Parathyroid adenoma (tissue), 2 donors: ENCODE measurements around the gene DLX2.

Source experiments
- H2AFZ ChIP-seq: fragments of 300-600 bp; sonication (generic); one replicate; pipeline ENCODE4 v1.7.0; 2017; ENCODE audit warnings: antibody characterized with exemption, mild to moderate bottlenecking
- H3K27ac ChIP-seq: fragments of 300-600 bp; sonication (generic); one replicate; pipeline ENCODE4 v1.7.0; 2017
- H3K27me3 ChIP-seq: fragments of 300-600 bp; sonication (generic); one replicate; pipeline ENCODE4 v1.7.0; 2017; ENCODE audit warnings: low read length; ENCODE audit not compliant: control insufficient read depth, insufficient read depth
- H3K36me3 ChIP-seq: fragments of 300-600 bp; sonication (generic); one replicate; pipeline ENCODE4 v1.7.0; 2017; ENCODE audit warnings: low read length; ENCODE audit not compliant: control insufficient read depth, insufficient read depth
- H3K4me1 ChIP-seq: fragments of 300-600 bp; sonication (generic); one replicate; pipeline ENCODE4 v1.7.0; 2017; ENCODE audit warnings: control low read depth
- H3K4me2 ChIP-seq: fragments of 300-600 bp; sonication (generic); one replicate; pipeline ENCODE4 v1.7.0; 2017; ENCODE audit warnings: low read length
- H3K4me3 ChIP-seq: fragments of 300-600 bp; sonication (generic); one replicate; pipeline ENCODE4 v1.7.0; 2017; ENCODE audit warnings: low read depth, low read length
- H3K79me2 ChIP-seq: fragments of 300-600 bp; sonication (generic); one replicate; pipeline ENCODE4 v1.7.0; 2017; ENCODE audit warnings: control low read depth
- H3K9ac ChIP-seq: fragments of 300-600 bp; sonication (generic); one replicate; pipeline ENCODE4 v1.7.0; 2017; ENCODE audit warnings: mild to moderate bottlenecking
- H3K9me3 ChIP-seq: fragments of 300-600 bp; sonication (generic); one replicate; pipeline ENCODE4 v1.7.0; 2017; ENCODE audit warnings: low read length; ENCODE audit not compliant: control insufficient read depth
- TF ChIP-seq, protein P1 (sequence below): fragments of 300-600 bp; sonication (generic); IDR thresholded peaks from one replicate; pipeline ENCODE4 v1.7.0; 2017; ENCODE audit warnings: antibody characterized with exemption, mild to moderate bottlenecking
- donor health status: primary hyperparathyroidism.

DLX2 gene

DNA sequence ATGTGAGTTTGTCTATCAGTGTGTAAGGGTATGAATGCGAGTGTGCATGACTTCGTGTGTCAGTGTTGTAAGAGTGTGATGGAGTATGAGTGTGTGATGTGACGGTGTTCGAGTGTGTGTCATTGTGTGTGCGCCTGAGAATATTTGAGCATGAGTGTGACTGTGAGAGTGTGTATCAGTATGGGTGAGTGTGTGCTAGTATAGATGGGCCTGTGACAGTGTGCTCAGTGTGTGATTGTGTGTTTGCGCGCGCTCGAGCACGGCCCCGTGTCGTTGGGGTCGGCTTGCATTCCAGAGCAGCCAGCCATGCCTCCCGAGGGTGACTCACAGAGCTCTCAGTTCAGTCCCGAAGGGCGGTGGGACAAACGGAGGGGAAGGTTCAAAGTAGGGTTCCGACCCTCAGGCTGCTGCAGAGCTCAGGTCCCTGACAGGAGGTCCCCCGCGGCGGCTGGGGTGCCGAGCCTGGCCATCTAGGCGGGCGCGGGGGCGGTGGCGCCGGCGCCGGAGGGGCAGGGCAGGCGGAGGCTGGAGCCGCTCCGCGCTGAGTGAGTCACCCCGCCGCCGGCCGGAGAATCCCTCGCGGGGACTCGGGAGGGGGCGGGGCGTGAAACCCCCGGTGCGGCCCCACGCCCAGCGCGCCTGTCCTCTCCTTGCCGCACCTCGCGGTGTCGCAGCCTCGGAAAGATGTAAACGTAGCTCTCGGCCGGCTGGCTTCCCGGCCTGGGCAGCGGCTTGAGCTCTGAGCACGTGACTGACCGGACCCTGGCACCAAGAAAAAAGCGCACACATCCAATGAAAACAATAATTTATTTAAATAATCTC is 3.8 kb downstream of the DLX2 start:
- H3K4me3 ChIP-seq, result no peak overlapping the region
- no peaks in the 10 kb centered on the region for H3K9me3 ChIP-seq
- peak overlapping the region; percentile 25 for H3K4me2 ChIP-seq
- no peaks in the 10 kb centered on the region for H3K79me2 ChIP-seq
- TF ChIP-seq, protein P1, sequence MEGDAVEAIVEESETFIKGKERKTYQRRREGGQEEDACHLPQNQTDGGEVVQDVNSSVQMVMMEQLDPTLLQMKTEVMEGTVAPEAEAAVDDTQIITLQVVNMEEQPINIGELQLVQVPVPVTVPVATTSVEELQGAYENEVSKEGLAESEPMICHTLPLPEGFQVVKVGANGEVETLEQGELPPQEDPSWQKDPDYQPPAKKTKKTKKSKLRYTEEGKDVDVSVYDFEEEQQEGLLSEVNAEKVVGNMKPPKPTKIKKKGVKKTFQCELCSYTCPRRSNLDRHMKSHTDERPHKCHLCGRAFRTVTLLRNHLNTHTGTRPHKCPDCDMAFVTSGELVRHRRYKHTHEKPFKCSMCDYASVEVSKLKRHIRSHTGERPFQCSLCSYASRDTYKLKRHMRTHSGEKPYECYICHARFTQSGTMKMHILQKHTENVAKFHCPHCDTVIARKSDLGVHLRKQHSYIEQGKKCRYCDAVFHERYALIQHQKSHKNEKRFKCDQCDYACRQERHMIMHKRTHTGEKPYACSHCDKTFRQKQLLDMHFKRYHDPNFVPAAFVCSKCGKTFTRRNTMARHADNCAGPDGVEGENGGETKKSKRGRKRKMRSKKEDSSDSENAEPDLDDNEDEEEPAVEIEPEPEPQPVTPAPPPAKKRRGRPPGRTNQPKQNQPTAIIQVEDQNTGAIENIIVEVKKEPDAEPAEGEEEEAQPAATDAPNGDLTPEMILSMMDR, result no peak
- no peak overlapping the region for H2AFZ ChIP-seq
- H3K4me1 ChIP-seq, result peaks cover 11% of the 10 kb centered on the region
- no peak overlapping the region for H3K9ac ChIP-seq
- no peaks in the 10 kb centered on the region for H3K36me3 ChIP-seq
- no peak overlapping the region for H3K27ac ChIP-seq
- H3K27me3 ChIP-seq, result peaks cover 28% of the 10 kb centered on the region

DNA sequence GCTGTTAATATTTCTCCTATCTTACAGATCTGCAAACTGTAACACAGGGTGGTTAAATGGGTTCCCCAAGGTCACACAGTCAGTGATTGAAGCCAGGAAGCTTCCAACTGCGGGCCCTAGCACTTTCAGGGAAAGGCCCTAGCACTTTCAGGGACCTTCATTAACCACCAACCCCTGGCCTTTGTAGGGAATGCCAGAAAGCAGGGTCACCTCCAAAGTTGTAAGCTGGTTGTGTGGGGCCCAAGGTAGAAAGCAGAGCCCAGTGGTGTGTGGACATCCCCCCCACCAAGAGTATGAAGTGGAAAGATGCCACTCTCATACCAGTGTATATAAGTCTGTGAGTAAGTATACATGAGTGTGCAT is 4.4 kb downstream of the DLX2 start:
- no peak overlapping the region for H3K4me3 ChIP-seq
- no peak overlapping the region for H3K9ac ChIP-seq
- H3K36me3 ChIP-seq, result no peaks in the 10 kb centered on the region
- H3K27ac ChIP-seq, result no peak overlapping the region
- H3K4me2 ChIP-seq, result no peak overlapping the region
- TF ChIP-seq, protein P1, result no peak
- H3K27me3 ChIP-seq, result peaks cover 28% of the 10 kb centered on the region
- H2AFZ ChIP-seq, result no peak overlapping the region
- H3K9me3 ChIP-seq, result no peaks in the 10 kb centered on the region
- H3K4me1 ChIP-seq, result peaks cover 11% of the 10 kb centered on the region
- H3K79me2 ChIP-seq, result no peaks in the 10 kb centered on the region

DNA sequence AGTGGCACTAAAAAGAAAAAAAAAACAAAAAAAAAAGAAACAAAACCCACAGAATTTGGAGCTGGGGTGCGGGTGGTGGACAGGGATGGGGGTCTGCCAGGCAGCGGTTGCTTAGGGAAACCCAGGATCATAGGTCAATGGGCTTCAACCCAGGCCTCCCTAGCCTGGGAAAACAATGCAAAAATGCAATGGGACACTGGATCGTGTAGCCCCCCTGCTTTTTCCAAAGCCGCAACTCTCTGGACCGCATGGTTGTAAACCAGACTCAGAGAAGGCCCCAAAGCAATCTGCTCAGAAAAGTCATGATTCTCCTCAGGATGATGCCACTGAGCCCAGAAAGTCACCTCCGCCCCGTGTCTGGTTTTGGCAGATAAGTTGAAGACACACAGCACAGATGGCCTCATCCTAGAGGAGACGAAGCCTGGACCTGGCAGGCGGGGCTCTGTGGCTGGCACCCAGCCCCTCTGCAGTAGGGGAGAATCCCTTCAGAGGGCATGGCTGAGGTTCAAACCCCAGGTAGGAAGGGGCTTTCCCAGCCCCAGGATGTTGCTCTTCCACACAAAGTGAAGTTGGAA is 5.1 kb downstream of the DLX2 start:
- Histone ChIP-seq H3K4me3 (no peak overlapping the region), H3K36me3 (no peaks in the 10 kb centered on the region), H3K4me1 (peaks cover 11% of the 10 kb centered on the region), H3K27ac (no peak overlapping the region), H3K79me2 (no peaks in the 10 kb centered on the region), H3K9me3 (no peaks in the 10 kb centered on the region), H3K4me2 (no peak overlapping the region), H3K27me3 (peaks cover 28% of the 10 kb centered on the region), H3K9ac (no peak overlapping the region), H2AFZ (no peak overlapping the region)
- TF ChIP-seq, protein P1, result no peak

DNA sequence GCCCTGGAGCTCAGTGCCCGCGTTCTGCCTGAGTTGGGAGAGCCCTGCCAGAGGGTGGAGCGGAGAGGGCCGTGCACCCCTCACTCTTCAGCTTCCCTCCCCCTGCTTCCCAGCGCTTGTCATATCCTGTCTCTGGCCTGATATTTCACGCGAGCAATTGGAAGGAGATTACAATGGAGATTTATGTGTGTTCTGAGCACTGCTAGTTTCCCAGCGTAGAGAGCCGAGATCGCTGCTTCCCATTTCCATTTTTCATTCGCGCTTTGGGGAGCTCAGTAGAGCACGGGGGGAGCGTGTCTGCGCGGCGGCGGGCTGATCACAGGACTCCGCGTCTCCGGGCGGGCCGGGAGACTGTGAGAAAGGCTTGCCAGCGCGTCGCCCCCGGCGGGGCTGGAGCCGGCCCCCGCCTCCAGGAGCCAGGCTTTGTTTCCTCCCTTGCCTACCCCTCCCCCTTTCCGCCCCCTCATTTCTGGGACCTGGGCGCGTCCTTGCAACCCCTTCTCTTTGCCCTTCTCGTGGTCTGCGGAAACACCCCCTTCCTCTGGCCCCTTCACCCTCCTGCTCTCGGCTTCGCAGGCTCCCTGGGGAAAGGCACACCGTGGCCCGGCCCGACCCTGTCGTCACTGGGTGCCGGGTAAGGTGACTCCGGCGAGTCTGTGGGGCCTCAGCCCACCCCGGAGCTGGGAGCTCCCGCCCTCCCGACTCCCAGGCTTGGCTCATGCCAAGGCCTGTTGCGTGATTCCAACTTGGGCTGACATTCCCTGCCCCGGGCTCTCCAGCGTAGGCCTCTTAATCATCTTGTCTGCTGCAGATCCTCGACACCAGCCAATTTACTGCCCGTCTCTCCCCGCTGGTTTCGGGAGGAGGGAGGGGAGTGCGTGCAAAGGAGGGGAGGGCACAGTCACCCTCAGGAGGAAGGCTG is 5.8 kb downstream of the DLX2 start:
- no peaks in the 10 kb centered on the region for H3K36me3 ChIP-seq
- no peak overlapping the region for H3K9ac ChIP-seq
- no peak overlapping the region for H3K4me3 ChIP-seq
- no peaks in the 10 kb centered on the region for H3K9me3 ChIP-seq
- H3K27ac ChIP-seq, result no peak overlapping the region
- H3K4me2 ChIP-seq, result peak overlapping the region; percentile 36
- peaks cover 25% of the 10 kb centered on the region for H3K27me3 ChIP-seq
- H3K79me2 ChIP-seq, result no peaks in the 10 kb centered on the region
- TF ChIP-seq, protein P1, result no peak
- no peak overlapping the region for H2AFZ ChIP-seq
- peaks cover 11% of the 10 kb centered on the region for H3K4me1 ChIP-seq
